Astrocyte (in vitro differentiated cells and primary cell): ENCODE data around the gene TAPBP.

Experiments
- EZH2 ChIP-seq: IDR thresholded peaks from 2 replicates; pipeline ENCODE4 v1.6.1; 2012; ENCODE audit warnings: mild to moderate bottlenecking, low read length, inconsistent platforms; ENCODE audit not compliant: insufficient read depth
- TF ChIP-seq, protein P1 (sequence below): IDR thresholded peaks from 2 replicates; pipeline ENCODE4 v1.5.1; 2011; ENCODE audit warnings: low read depth, mild to moderate bottlenecking, inconsistent platforms, low read length, moderate library complexity; ENCODE audit not compliant: insufficient read depth

DNA sequence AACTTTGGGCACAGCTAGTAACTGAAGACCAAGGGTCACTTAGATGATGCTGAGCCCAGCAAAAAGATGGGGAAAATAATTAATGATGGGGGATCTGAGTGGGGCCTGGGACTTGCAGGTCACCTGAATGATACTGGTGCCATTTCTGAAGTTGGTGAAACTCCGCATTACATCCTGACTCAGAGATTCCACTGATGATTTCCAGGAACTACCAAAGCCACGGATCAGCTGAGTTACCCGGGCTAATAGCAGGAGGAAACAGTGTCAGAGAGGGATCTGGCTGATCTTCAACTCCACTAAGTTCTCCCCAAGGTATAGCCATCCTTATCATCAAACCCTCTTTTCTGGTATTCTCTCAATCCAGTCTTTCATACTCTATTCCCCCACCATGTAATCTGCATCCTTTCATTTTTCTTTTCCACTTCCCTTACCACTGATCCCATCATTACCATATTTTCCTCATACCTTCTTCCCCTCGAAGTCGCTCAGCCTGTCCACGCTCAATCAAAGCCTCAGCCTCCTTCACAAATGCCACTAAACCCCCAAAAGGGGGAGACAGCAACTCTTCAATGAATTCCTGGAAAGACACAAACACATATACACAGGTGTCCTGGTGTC is 62.4 kb downstream of the TAPBP start:
- TF ChIP-seq, protein P1, sequence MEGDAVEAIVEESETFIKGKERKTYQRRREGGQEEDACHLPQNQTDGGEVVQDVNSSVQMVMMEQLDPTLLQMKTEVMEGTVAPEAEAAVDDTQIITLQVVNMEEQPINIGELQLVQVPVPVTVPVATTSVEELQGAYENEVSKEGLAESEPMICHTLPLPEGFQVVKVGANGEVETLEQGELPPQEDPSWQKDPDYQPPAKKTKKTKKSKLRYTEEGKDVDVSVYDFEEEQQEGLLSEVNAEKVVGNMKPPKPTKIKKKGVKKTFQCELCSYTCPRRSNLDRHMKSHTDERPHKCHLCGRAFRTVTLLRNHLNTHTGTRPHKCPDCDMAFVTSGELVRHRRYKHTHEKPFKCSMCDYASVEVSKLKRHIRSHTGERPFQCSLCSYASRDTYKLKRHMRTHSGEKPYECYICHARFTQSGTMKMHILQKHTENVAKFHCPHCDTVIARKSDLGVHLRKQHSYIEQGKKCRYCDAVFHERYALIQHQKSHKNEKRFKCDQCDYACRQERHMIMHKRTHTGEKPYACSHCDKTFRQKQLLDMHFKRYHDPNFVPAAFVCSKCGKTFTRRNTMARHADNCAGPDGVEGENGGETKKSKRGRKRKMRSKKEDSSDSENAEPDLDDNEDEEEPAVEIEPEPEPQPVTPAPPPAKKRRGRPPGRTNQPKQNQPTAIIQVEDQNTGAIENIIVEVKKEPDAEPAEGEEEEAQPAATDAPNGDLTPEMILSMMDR = no peak
- no peak for TF ChIP-seq EZH2
